Measurements from ENCODE around the gene GFRA1. TPM values are rescaled to one million over a fixed set of nuclear protein-coding genes. Genes with fewer than 3 reads are reported as not detected.

GFRA1 gene
- total and polyA plus RNA-seq, 8 donors, result 1.9 to 3.5 (median 2.8) TPM

DNA sequence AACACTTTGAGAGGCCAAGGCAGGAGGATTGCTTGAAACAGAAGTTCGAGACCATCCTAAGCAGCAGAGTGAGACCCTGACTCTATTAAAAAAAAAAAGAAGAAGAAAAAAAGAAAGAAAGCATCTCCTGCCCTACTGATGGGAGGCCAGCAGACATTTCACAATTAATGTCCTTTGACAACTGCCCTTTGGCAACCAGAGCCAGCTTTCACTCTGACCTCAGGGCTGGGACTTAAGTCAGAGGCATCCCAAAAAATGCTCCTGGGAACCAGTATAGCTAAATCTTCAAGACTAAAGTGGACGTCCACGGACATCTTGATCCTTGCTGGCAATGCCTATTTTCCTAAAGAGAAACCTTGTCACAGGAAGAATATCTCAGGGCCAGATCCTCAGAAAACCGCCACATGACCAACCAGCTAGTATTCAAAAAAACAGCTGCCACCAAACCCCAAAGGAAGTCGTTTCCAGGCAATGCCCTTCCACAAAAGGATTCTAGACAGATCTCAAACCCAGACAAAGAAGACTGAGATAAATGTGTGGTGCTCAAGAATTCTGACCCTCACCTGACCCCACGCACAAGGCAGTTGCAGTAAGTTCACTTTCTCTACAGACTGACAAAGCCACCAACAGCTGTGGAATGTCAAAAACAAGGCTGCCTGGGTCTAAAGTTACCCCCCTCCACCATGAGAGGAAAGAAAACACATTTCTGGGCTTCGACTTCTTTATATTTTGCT lies 18.4 kb downstream of the GFRA1 start:
- DNase-seq, result peak in 2 of 4 donors; percentile 71 to 76
- ATAC-seq, result no peak
- no peak overlapping the region for H3K27ac ChIP-seq

DNA sequence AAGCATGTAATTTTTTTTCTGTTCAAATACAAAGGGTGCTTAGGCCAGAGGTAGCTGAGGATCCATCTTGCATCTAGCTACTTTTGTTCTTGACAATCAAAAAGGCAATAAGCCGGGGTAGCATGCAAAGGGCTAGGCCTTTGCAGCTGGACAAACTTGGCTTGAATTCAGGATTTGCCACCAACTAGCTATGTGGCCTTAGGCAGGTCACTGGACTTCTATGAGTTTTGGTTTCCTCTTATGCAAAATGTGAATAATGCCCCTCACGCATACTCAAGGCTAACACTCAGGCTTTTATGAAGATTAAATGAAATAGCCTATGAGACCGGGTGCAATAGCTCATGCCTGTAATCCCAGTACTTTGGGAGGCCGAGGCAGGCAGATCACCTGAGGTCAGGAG lies 19.3 kb downstream of the GFRA1 start:
- peaks cover 0 to 5% of the 10 kb centered on the region in 2 donors for H3K27me3 ChIP-seq
- H3K36me3 ChIP-seq, result no peaks in the 10 kb centered on the region
- ATAC-seq, result no peak
- H3K4me1 ChIP-seq, result no peaks in the 10 kb centered on the region
- H3K4me3 ChIP-seq, result no peak overlapping the region
- intact Hi-C loops (cut with DNase I), result no loop called here
- H3K27ac ChIP-seq, result no peak overlapping the region
- H3K9me3 ChIP-seq, result no peaks in the 10 kb centered on the region
- DNase-seq, result no peak
- TF ChIP-seq, protein P1, sequence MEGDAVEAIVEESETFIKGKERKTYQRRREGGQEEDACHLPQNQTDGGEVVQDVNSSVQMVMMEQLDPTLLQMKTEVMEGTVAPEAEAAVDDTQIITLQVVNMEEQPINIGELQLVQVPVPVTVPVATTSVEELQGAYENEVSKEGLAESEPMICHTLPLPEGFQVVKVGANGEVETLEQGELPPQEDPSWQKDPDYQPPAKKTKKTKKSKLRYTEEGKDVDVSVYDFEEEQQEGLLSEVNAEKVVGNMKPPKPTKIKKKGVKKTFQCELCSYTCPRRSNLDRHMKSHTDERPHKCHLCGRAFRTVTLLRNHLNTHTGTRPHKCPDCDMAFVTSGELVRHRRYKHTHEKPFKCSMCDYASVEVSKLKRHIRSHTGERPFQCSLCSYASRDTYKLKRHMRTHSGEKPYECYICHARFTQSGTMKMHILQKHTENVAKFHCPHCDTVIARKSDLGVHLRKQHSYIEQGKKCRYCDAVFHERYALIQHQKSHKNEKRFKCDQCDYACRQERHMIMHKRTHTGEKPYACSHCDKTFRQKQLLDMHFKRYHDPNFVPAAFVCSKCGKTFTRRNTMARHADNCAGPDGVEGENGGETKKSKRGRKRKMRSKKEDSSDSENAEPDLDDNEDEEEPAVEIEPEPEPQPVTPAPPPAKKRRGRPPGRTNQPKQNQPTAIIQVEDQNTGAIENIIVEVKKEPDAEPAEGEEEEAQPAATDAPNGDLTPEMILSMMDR (IDR thresholded peaks at IDR 0.05), result no peak

More for the DNA sequence above, 18.4 kb downstream of the GFRA1 start:
- Histone ChIP-seq H3K4me1 (no peaks in the 10 kb centered on the region), H3K36me3 (no peaks in the 10 kb centered on the region), H3K27me3 (peaks cover 0 to 5% of the 10 kb centered on the region in 2 donors), H3K9me3 (no peaks in the 10 kb centered on the region), H3K4me3 (no peak overlapping the region)
- intact Hi-C loops (cut with DNase I), result no loop called here
- TF ChIP-seq, protein P1 (IDR thresholded peaks at IDR 0.05), result no peak

DNA sequence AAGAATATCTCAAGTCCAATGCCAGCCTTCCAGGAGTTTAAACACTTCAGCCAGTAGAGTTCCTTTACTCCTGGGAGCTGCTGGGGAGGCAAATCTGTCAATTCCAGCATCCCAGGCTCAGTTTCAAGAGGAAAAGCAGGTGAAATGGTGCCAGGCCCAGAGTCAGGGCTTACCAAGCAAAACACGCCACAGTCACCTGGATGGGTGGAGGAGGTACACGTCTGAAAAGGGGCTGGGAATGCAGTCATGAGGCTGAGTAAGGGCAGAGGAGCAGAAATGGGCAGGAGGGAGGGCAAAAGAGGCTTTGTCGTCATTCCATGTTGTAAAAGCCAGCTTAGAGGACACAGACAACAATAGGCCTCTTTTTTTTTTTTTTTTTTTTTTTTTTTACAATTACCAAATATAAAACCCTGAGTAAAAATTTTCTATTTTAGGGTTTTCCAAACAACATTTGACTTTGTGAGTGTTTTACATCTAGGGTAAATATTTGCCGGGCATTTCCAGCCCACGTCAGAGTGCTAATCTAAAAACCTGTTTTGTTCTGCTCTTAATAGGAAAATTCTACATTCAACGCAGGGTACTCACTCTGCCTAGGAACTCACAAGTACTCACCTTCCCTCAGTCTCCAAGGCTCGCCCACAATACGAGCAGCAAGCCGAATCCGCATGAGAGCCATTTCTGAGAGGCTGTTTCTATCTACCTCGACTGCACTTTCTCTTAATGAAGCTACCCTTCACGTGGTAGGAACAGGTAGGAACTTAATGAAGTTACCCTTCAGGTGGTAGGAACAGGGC lies 21.2 kb downstream of the GFRA1 start:
- H3K36me3 ChIP-seq, result no peaks in the 10 kb centered on the region
- TF ChIP-seq, protein P1 (IDR thresholded peaks at IDR 0.05), result no peak
- peak; percentile 54 for ATAC-seq

DNA sequence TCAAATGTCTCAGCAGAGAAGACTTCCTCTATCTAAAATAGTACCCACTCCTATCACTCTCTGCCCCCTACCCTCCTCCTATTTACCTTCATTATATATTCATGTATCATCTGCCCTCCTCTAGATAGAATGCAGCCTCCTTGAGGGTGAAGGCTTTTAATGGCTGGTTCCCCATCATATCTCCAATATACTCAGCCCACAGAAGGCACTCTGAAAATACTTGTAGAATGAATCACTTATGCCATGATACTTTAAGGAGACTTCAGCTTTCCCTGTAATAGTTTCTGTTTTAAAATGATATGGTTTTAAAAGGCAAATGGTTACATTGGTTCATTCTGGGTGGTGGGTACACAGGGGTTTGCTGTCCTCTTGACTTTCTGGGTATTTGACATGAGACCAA lies 25.3 kb downstream of the GFRA1 start:
- no peaks in the 10 kb centered on the region for H3K36me3 ChIP-seq
- no peaks in the 10 kb centered on the region for H3K27me3 ChIP-seq
- DNase-seq (no peak), ATAC-seq (no peak)
- H3K9me3 ChIP-seq, result no peaks in the 10 kb centered on the region
- H3K4me3 ChIP-seq, result no peak overlapping the region
- no peak overlapping the region for H3K27ac ChIP-seq
- intact Hi-C loops (cut with DNase I), result no loop called here
- no peaks in the 10 kb centered on the region for H3K4me1 ChIP-seq
- TF ChIP-seq, protein P1 (IDR thresholded peaks at IDR 0.05), result no peak

More for the DNA sequence above, 21.2 kb downstream of the GFRA1 start:
- Histone ChIP-seq H3K4me1 (no peaks in the 10 kb centered on the region), H3K4me3 (no peak overlapping the region), H3K9me3 (no peaks in the 10 kb centered on the region), H3K27ac (no peak overlapping the region), H3K27me3 (peaks cover 0 to 2% of the 10 kb centered on the region in 2 donors)
- intact Hi-C loops (cut with DNase I), result no loop called here
- DNase-seq, result peak in 1 of 4 donors; percentile 63

GRCh38 chr10:116246263-116246662 lies 26.7 kb downstream of the GFRA1 start:
- Histone ChIP-seq H3K27ac (no peak overlapping the region), H3K4me1 (no peaks in the 10 kb centered on the region), H3K36me3 (no peaks in the 10 kb centered on the region), H3K27me3 (no peaks in the 10 kb centered on the region), H3K4me3 (no peak overlapping the region), H3K9me3 (no peaks in the 10 kb centered on the region)
- DNase-seq, result no peak
- TF ChIP-seq, protein P1 (IDR thresholded peaks at IDR 0.05), result no peak
- ATAC-seq, result no peak
- intact Hi-C loops (cut with DNase I), result no loop called here

All from left lung (tissue), 10 donors.